GM19023 (cell line): ENCODE measurements around the gene OSMR.

Source experiments
- ATAC-seq: cut with Tn5 transposase; IDR thresholded peaks from one replicate; pipeline ENCODE4 v1.9.1; 2021; ENCODE audit warnings: mild to moderate bottlenecking, moderate library complexity; ENCODE audit not compliant: unreplicated experiment

Gene OSMR

DNA sequence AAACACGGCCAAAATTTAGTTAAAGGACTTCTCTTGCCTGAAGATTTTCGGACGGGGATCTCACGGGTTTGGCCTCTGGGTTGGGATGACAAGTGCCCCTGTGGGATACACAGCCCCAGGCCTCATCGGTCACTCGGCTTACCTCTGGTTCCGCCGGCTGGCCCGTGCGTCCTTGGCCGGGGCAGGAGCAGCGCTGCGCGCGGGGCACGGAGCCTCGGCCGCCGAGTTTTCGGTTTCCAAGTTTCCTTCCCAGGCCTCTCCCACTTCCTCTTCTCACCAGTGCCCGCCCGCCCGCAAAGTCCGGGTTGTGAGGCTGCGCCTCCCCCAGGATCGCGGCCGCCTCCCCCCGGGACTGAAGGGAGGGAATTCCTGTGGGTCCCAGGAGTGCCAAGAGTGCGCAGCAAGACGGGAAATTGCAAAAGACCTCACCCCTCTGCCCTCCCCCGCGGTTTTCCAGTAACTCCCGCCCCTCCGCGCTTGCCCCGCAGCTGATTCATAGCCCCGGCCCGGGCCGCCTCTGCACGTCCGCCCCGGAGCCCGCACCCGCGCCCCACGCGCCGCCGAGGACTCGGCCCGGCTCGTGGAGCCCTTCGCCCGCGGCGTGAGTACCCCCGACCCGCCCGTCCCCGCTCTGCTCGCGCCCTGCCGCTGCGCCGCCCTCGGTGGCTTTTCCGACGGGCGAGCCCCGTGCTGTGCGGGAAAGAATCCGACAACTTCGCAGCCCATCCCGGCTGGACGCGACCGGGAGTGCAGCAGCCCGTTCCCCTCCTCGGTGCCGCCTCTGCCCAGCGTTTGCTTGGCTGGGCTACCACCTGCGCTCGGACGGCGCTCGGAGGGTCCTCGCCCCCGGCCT is at the start of gene OSMR:
Gene OSMR (plus strand): TSS at position 487 of the 853 bp plus-strand sequence. CDS start 23,033 bp downstream, outside the sequence.
- ATAC-seq: no peak

DNA sequence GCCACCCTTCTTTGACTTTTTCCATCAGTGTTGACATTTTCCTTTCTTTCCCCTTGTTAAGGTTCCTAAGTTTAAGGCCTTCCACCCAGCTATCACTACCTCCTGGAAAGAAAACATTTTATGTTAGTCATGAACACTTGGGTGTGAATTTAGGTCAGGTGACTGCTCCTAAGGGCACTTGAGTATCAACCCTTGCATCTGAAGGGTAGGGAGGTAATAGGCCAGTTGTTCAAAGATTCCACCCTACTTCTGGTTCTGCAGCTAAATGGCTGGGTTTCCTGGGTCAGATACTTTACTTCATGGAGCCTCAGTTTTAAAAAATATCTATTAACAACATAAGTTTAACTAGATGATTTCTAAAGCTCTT is 49.1 kb upstream of the OSMR start:
- no peak for ATAC-seq

DNA sequence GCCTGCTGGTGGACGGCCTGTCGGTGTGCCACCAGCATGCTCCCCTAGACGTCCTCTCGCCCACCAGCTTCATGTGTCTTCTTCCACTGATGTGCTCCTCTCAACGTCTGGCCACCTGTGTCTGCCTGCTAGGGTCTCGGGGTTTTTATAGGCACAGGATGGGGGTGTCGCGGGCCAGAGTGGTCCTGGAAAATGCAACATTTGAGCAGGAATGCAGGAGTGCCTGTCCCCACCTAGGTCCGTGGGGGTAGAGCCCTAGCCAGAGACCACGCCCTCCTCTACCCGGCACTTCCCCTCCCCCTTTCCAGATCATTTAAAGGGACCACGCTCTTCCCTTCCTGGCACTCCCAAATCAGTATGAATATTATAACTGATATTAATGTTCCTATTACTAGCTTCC is 48.0 kb upstream of the OSMR start:
- no peak for ATAC-seq

DNA sequence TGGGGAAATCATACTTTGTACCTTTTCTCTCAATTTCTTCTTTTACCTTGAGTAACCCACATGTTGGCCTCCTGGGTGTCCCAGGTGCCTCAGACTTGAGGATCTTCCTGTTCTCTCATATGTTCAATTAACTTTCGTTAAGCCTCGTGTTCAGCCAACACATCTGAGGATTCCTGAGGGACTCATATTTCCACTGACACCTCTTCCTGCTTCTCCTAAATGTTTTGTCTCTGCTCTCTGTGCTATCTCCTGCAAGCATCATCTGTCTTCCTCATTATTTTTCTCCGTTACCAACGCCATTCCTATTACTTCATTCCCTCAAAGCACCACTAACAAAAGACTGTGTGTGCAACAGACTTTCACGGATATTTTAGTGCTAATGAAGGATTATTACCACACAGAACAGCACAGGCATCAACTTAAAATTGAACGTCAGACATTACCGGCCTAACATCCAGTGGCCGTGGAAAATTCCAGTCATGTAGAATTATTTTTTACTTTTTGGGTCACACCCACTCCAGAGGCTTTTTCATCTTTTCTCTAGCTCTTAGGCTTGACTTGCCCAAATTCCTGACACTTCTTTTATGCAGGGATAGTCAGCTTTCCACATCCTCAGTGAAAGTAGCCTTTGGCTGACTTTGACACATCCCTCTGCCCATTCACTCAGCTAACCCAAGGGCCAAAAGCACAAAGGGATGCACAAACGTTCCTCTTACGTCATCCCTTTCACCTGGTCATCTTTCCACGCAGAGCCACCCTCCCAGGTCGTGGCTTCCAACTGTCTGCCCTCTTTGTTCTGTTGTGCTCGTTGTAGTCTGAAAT is 46.0 kb upstream of the OSMR start:
- no peak for ATAC-seq

DNA sequence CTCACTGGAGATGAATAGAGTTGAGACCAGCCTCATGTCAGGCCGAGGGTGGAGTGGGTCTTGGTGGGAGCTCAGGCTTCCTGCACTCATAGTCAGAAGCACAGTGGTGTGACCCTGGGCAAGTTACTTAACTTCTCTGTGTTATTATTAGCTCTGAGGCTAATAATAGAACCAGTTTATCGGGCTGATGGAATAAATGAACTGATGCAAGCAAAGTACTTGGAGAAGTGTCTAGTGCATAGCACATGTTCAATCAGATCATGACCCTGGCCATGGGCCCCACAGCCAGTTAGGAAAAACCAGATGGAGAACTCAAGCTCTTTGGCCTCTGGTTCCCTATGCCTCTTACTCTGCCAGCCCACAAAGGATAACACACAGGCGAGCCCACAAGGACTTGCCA is 45.3 kb upstream of the OSMR start:
- ATAC-seq: no peak

DNA sequence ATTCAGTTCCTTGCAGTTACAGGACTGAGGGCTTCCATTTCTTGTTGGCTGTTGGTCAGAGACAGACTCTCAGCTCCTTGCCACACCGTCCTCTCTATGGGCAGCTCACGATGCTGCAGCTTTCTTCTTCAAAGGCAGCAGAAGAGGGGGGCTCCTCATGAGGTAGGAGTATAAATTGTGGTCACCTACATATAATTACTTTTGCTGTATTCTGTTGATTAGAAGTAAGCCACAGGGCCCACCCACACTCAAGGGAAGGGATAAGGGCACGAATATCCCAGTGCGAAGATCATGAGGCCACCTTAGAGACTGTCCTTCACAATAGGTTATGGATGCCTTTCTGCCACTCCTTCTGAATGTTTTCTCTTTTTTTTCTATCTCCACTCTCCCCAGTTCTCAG is 43.7 kb upstream of the OSMR start:
- ATAC-seq: no peak

DNA sequence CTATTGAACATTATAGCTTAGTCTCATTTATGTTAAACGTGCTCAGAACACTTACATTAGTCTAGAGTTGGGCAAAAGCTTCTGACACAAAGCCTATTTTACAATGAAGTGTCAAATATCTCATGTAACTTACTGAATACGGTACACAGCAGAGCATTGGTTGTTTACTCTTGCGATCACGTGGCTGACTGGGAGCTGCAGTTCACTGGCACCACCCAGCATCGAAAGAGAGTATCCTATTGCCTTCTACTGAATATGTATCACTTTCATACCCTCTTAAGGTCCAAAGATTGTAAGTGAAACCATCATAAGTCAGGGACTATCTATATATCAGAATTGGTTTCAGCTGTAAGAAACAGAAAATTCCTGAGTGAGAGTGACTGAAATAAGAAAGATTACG is 42.6 kb upstream of the OSMR start:
- ATAC-seq: no peak

DNA sequence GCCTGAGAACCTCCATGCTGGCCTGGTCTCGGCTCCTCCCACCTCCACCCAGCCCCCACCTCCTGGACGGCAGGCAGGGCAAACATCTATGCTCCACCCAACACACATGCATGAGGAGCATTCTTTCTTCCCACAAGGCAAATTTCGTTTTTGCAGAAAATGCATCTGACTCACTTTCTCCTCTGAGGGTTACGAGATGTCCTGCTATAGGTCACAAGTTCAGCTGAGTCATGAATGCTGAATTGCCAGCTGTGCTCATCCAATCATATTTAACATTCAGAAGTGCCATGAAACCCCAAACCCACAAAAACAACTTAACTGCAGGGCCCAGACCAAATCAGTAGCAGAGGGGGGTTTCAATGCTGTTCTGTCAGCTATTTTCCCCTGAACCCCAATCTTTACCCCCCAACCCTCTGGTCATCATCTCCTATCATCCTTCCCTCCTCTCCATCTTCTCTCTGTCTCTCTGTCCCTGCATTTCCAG is 39.0 kb upstream of the OSMR start:
- no peak for ATAC-seq

DNA sequence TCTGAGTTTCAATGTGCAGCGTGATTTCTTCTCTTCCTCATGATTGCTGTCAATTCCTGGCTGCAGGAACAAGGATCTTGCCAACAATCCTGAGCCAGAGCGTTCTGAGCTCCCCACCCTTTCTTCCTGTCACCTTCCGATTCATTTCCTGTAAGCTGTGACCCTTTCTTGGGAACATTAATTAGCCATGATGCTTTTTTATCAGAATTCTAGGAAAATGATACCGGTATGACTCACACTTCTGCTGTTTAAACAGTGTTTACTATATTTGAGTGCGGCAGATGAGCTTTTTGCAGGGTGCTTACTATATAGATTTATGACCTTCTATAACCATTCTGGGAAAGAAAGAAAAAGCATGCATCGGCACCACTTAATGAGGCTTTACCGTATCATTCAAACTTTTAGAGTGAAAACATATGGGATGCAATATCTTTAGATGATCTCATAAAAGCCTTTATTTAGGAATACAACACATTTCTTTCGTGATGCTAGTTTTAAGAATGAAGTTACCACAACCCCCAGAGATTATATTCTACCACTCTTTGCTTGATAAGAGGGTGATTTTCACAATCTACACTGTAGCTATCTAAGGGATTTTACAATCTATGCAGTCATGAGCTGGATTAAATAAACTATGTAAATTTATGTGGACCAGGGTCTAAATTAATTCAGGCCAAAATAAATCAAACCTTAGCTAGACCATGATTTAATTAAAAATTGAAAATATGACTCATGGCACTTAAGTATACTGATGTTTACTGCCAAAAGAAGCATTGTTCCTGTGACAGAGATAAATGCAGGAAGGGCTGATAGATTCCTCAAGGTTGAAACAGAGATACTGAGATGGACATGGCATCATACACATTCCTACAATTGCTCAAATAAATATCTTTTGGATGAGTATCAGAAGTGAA is 38.0 kb upstream of the OSMR start:
- ATAC-seq: no peak

DNA sequence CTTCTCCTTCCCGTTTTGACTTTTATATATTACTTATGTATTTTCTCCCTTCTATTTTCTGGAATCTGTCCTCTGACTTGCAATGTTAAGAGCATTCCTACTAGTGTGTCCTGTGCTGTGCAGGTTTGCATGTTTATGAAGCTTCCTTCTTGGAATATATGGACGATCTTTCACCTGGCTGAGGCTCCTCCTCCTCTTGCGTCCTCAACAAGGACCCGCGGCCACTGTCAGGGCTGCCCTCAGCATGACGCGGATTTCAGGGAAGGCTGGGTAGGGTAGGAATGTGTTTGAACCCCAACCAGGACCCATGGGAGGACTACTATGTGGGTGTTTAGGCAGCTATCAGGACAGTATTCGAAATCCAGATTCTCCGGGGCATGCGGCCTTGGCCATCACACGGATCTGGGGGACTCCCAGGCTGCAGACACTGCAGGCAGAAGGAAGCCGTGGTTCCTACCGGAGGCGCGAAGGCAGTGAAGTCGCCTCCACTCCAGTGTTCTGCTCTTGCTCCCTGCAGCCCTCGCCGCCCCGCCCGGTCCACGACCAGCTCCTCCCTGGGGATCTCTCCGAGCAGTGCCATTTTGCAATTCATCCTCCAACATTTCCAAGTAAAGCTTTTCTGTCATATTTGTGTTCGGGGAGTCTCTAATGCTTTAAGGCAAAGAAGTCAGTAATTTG is 37.0 kb upstream of the OSMR start:
- no peak for ATAC-seq

DNA sequence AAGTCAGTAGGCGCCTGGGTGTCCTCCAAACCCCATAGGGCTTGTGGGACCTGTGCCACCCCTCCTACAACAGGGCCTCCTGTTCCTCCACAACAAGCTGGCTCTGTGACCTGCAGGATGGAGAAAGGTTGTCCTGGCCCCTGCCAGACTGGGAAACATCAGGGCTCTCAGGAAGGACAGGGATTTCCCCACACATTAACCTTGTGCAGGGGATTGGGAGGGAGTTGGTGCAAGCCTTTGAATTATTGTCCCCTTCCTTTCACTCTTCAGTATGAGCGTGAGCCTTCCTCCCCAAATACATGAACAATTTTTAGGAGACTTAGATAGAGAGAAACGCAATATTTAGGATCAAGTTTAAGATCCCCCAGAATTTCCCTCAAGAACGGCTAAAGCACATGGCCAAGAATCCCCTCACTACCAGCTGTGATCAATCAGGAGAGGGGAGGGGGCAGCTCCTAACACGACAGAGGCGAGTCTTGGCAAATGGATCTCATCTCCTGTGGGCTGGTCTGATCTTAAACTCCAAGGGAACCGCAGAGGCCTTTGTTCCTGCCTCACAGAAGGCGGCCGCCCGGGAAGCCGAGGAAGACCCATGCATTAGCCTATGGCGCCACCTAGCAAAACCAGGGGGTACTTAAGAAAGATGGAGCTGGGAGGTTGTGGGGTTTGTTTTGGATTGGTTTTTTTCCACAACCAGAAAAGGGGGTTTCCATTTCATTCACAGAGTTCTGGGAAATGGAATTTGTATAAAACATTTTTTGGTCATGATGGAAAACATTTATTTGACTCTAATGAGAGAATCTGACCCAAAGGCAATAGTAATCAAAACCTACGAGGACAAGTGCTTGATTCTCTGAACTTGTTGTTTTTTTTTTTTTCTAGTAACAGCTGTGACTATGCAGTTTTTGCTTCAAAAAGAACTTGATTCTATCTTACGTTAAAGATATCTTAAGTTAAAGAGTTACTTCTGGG is 36.1 kb upstream of the OSMR start:
- ATAC-seq: peak; percentile 70

DNA sequence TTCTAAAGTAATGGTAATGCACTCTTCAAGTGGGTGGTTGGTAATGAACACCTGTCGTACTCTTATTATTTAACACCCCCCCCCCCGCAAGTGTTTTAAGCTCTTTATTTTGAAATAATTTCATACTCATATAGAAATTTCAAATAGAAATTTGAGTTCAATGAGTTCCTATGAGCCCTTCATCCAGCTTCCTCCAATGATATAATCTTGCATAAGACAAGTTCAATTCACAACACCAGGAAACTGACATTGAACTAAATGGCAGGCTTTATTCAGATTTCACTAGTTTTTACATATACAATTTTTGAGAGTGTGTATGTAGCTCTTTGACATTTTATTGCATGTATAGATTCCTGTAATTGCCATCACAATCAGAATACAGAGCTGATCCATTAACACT is 30.9 kb upstream of the OSMR start:
- no peak for ATAC-seq

DNA sequence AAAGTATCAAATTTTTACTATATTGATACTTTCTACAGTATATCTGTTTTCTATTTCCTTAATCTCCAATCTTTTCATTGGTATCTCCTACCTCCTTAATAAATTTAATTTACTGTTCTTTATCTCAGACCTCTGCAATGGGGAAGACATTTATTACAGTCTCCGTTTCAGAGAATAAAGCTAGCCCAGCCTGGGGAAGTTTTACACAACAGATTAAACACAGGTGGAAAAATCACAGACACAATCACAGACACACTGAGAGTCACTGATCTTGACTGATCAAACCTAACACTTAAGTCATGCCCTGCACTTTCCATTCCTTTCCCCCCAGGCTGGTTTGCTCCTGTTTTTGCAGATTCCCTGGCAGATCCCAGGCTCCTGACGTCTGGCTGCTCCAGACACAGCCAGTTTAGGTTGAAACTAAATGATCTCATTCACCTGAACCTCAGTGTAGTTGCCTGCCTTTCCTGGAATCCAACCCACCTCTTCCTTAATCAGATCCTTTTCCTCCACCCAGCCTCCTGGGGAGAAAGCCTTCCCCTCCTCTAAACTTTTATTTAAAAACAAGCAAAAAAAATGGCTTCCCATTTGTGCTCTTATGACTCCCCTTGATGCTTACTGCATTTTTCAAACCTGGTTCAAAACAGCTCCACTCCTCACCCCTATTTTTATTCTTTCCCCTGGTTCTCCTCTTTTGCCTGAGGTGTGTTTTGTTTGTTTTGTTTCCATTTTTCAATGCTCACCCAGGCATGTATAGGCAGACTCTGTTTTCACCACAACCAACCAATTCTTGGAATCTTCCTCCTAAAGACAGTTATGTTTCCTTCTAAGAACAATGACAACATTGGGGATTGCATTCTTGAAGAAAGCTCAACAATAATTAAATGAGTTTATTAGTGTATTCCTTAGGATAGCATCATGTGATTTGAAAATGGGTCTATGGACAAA is 29.5 kb upstream of the OSMR start:
- no peak for ATAC-seq

DNA sequence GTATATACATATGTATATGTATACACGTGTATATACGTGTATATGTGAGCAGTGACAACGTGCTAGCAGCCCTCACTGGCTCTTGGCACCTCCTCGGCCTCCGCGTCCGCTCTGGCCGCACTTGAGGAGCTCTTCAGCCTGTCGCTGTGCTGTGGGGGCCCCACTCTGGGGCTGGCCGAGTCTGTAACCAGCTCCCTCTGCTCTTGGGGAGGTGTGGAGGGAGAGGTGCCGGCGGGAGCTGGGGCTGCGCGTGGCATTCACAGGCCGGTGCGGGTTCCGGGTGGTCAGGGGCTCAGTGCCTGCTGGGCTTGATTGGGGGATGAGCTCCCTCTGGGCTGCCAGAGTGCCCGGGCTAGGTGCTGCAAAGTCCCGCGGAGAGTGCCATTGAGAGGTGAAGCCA is 24.1 kb upstream of the OSMR start:
- ATAC-seq: no peak

DNA sequence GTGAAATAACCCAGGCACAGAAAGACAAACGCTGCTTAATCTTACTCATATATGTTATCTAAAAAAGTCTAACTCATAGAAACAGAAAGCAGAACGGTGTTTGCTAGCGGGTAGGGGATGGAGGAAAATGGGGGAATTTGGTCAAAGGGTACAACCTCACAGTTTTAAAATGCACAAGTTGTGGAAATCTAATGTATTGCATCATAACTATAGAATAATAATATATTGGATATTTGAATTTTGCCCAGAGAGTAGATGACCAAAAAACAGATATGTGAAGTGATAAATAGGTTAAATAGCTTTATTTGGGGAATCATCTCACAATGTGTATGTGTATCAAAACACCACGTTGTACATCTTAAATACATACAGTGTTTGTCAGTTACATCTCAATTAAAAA is 22.3 kb upstream of the OSMR start:
- ATAC-seq: no peak

DNA sequence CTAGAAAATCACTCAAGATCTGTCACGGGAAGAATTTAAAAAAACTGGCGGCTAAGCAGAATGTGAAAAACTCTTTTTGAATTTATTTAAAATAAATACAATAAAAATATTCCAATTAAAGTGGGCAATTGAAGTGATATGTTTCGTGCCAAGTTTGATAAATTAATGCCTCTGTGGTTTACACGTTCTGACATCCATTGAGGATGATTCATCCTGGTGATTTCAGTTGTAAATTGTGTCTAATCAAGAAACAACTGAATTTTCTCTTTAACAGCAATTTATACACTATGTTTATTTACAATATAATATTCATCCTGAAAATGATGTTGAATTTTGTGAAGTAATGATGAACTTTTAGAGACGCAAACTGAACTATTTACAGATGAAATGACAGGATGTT is 21.0 kb upstream of the OSMR start:
- no peak for ATAC-seq

DNA sequence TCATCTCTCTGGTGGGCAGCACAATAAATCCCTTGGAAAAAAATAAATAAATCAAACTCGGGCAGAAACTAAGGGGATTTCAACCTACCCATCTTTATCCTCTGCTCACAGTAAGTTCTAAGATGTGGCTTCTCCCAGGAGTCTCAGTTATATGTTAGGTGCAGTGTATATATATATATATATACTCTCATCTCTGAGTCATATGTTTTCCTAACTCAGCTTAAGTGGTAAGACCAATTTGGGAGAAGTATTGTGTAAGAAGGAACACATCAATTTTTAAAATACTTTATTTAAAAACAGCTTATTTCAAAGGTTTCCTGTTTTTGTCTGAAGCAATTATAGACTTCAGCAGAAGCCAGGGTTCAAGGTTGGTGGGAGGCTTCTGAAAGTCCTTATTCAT is 20.3 kb upstream of the OSMR start:
- ATAC-seq: no peak

DNA sequence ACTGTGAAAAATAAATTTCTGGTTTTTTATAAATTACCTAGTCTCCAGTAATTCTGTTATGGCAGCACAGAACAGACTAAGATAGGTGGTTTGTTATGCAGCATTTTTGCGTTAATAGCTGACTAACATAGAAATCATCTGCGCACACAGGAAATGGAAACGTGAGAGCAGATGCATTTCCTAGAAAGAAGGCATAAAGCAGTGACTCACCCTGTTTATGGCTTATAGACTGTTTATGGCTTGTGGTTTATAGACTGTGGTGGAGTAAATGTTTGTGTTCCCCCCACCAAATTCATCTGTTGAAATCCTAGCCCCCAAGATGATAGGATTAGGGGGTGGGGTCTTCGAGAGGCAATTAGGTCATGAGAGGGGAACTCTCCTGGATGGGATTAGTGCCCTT is 18.3 kb upstream of the OSMR start:
- no peak for ATAC-seq
